Endothelial cell of umbilical vein (primary cell): ENCODE results near the gene PTMA. TPM values are rescaled to one million over a fixed set of nuclear protein-coding genes. Genes with fewer than 3 reads are reported as not detected.
A peak's percentile ranks its signal among the peaks of the same experiment; 100 is the strongest.
"Not testable (repeated sequence)": the region's sequence is repeated elsewhere in the genome, so short reads cannot be mapped to it uniquely, and the experiment has no call there.

ENCODE experiments used
- Bru-seq: library from RNA; stranded (reverse); fragments of 400-500 nt; gene quantifications from one replicate; lab custom pipeline; 2021; lab: Mats Ljungman, UMichigan
- BruChase-seq, 2 experiments: library from RNA; stranded (reverse); fragments of 400-500 nt; gene quantifications; one replicate each; lab custom pipeline; 2021; lab: Mats Ljungman, UMichigan
- BruUV-seq: library from RNA; stranded (reverse); fragments of 400-500 nt; replicated peaks from 2 replicates; lab custom pipeline; 2021; lab: Mats Ljungman, UMichigan
- CTCF ChIA-PET: fragments of 300-600, 350-600 bp; sonication (Branson Sonifier 250); formaldehyde crosslinking; loops from one replicate; lab custom pipeline; 2021; ENCODE audit warnings: antibody characterized with exemption, inconsistent platforms; lab: Charles Lee
- POLR2A ChIA-PET: fragments of 300-600, 350-600 bp; sonication (Branson Sonifier 250); formaldehyde crosslinking; loops from one replicate; lab custom pipeline; 2021; ENCODE audit warnings: antibody characterized with exemption, inconsistent platforms; lab: Charles Lee
- DNase-seq: peaks from one replicate; pipeline ENCODE4 v3.0.0-alpha.2; 2011; ENCODE audit warnings: low read depth, low spot score
- FAIRE-seq: peaks from 2 replicates; lab custom pipeline; 2011; peaks lifted over from hg19 to GRCh38; lab: Jason Lieb, UNC
- H2AFZ ChIP-seq: 2 replicates; pipeline ENCODE4 v1.6.0; 2012; ENCODE audit warnings: low read depth, low read length, control low read depth, inconsistent platforms
- H3K27ac ChIP-seq: 2 replicates; pipeline ENCODE4 v1.5.1; 2011; ENCODE audit warnings: low read depth, mild to moderate bottlenecking, control low read depth, low read length, moderate library complexity; ENCODE audit not compliant: insufficient read depth
- H3K27me3 ChIP-seq, 2 experiments: 2 replicates each; pipeline versions ENCODE4 v1.6.0 to v1.6.1; 2011; ENCODE audit warnings: low read length in 2 of 2, mixed read lengths in 1 of 2; ENCODE audit not compliant: control insufficient read depth in 2 of 2, insufficient read depth in 2 of 2
- H3K36me3 ChIP-seq, 2 experiments: 2 replicates in 1 of 2; 3 replicates in 1 of 2; pipeline ENCODE4 v1.5.1; 2011; ENCODE audit warnings: low read length in 2 of 2, mild to moderate bottlenecking in 1 of 2, moderate library complexity in 1 of 2; ENCODE audit not compliant: control insufficient read depth in 2 of 2, insufficient read depth in 2 of 2; ENCODE audit errors: extremely low read depth in 1 of 2
- H3K4me1 ChIP-seq: 3 replicates; pipeline ENCODE4 v1.5.1; 2011; ENCODE audit warnings: mild to moderate bottlenecking, low read length; ENCODE audit not compliant: control insufficient read depth, insufficient read depth; ENCODE audit errors: extremely low read depth
- H3K4me2 ChIP-seq: 2 replicates; pipeline ENCODE4 v1.6.1; 2011; ENCODE audit warnings: low read length, control low read depth, mixed read lengths; ENCODE audit not compliant: insufficient read depth
- H3K4me3 ChIP-seq, 3 experiments: fragments of 200-600 bp in 1 of 3; sonication (generic), shearing (Covaris generic) in 1 of 3; replicated peaks in 1 of 3; 2 replicates each; pipeline ENCODE4 v1.5.1; 2011 to 2016; ENCODE audit warnings: control low read depth in 3 of 3, low read length in 3 of 3, mild to moderate bottlenecking in 2 of 3, inconsistent platforms in 1 of 3, low read depth in 1 of 3, moderate library complexity in 1 of 3; ENCODE audit not compliant: insufficient read depth in 1 of 3
- H3K79me2 ChIP-seq: 2 replicates; pipeline ENCODE4 v1.6.0; 2012; ENCODE audit warnings: low read length, inconsistent platforms; ENCODE audit not compliant: control insufficient read depth, insufficient read depth
- H3K9ac ChIP-seq: replicated peaks from 2 replicates; pipeline ENCODE3; 2011; ENCODE audit warnings: low read length, control low read depth; ENCODE audit not compliant: insufficient read depth; ENCODE audit errors: extremely low read depth
- H3K9me1 ChIP-seq: replicated peaks from 3 replicates; pipeline ENCODE4 v1.6.0; 2011; ENCODE audit warnings: mild to moderate bottlenecking, low read length; ENCODE audit not compliant: control insufficient read depth, insufficient read depth; ENCODE audit errors: extremely low read depth
- H3K9me3 ChIP-seq: replicated peaks from 2 replicates; pipeline ENCODE4 v1.5.1; 2012; ENCODE audit warnings: low read length, inconsistent platforms; ENCODE audit not compliant: control insufficient read depth, insufficient read depth
- H4K20me1 ChIP-seq: replicated peaks from 2 replicates; pipeline ENCODE3; 2011; ENCODE audit warnings: mild to moderate bottlenecking, low read length; ENCODE audit not compliant: control insufficient read depth, insufficient read depth; ENCODE audit errors: extremely low read depth
- EZH2 ChIP-seq: IDR thresholded peaks from 2 replicates; pipeline ENCODE4 v1.6.1; 2012; ENCODE audit warnings: borderline replicate concordance, low read depth, mild to moderate bottlenecking, moderate library complexity, low read length, inconsistent platforms; ENCODE audit not compliant: severe bottlenecking
- FOS ChIP-seq: IDR thresholded peaks from 2 replicates; pipeline ENCODE4 v1.6.1; 2011; ENCODE audit warnings: mild to moderate bottlenecking, low read length, moderate library complexity, borderline replicate concordance; ENCODE audit not compliant: insufficient read depth
- GATA2 ChIP-seq: IDR thresholded peaks from 2 replicates; pipeline ENCODE4 v1.7.0; 2011; ENCODE audit warnings: low read depth, mild to moderate bottlenecking, moderate library complexity, mixed read lengths, low read length; ENCODE audit not compliant: insufficient read length, insufficient read depth
- JUN ChIP-seq: IDR thresholded peaks from 2 replicates; pipeline ENCODE4 v1.6.1; 2011; ENCODE audit warnings: borderline replicate concordance, low read depth; ENCODE audit not compliant: insufficient read length, insufficient read depth
- MYC ChIP-seq: IDR thresholded peaks from one replicate; pipeline ENCODE4 v1.6.1; 2011; ENCODE audit warnings: mild to moderate bottlenecking, low read depth, low read length
- POLR2A ChIP-seq: IDR thresholded peaks from 2 replicates; pipeline ENCODE4 v1.6.1; 2012; ENCODE audit warnings: low read depth, mild to moderate bottlenecking, control low read depth, low read length
- POLR2AphosphoS5 ChIP-seq: IDR thresholded peaks from 2 replicates; pipeline ENCODE4 v1.6.1; 2012; ENCODE audit warnings: low read depth, mild to moderate bottlenecking, control low read depth, low read length, moderate library complexity; ENCODE audit not compliant: insufficient read depth
- dilution Hi-C: fragments of 300-500 bp; cut with MboI; formaldehyde crosslinking; loops from one replicate; pipeline ENCODE4 v1.15.0; 2019; ENCODE audit warnings: low sequenced_read_pairs; ENCODE audit not compliant: extremely low pct_ligation_motif_present
- intact Hi-C: fragments of 100-400 bp; cut with micrococcal nuclease; formaldehyde crosslinking; loops from one replicate; pipeline ENCODE4 v1.10.0; 2022
- long read RNA-seq: library from polyadenylated mRNA; stranded (forward); transcript quantifications from one replicate; pipeline ENCODE4 v2.0.0, GENCODE V29; 2021
- polyA minus RNA-seq, 3 experiments: library from RNA; depleted of rRNA, polyadenylated mRNA; stranded (reverse); fragments of >200 nt; gene quantifications; 1 replicate in 1 of 3; 2 replicates in 2 of 3; pipeline ENCODE4 v1.2.3, GENCODE V29; 2011
- polyA plus RNA-seq, 4 experiments: library from polyadenylated mRNA; depleted of rRNA in 3 of 4; stranded (reverse) in 3 of 4; unstranded in 1 of 4; fragments of >200 nt; gene quantifications; 2 replicates each; pipeline versions ENCODE4 v1.2.1 to v1.2.3, GENCODE V29; 2011 to 2012; ENCODE audit warnings: missing spikeins in 1 of 4
- total RNA-seq: library from RNA; stranded (reverse); gene quantifications from 2 replicates; pipeline ENCODE4 v1.2.3, GENCODE V29; 2021
- TF ChIP-seq, protein P1 (sequence below): IDR thresholded peaks from 2 replicates; pipeline ENCODE4 v1.6.1; 2011; ENCODE audit not compliant: insufficient read depth, insufficient read length

The PTMA gene, protein sequence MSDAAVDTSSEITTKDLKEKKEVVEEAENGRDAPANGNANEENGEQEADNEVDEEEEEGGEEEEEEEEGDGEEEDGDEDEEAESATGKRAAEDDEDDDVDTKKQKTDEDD
- total RNA-seq (1,418 and 1,488 TPM in 2 replicates), polyA plus RNA-seq (273 and 404 TPM in 2 replicates), polyA minus RNA-seq (229 and 282 TPM in 2 replicates), Bru-seq, nascent RNA (percentile 98 among the genes with signal in this experiment), BruChase-seq, experiment 1, labeled RNA remaining after a 6-hour chase (percentile 100 among the genes with signal in this experiment), BruChase-seq, experiment 2, labeled RNA remaining after a 2-hour chase (percentile 100 among the genes with signal in this experiment)
- 749 and 766 TPM in 2 replicates for polyA plus RNA-seq (2011; cell fraction: cytosol; rRNA removed)
- 329 and 598 TPM in 2 replicates for polyA plus RNA-seq (2011; cell fraction: nucleus; rRNA removed)
- polyA plus RNA-seq (2012), result 1,179 and 1,542 TPM in 2 replicates
- 411 TPM for polyA minus RNA-seq (2011; cell fraction: cytosol; rRNA and poly(A)+ RNA removed)
- polyA minus RNA-seq (2011; cell fraction: nucleus; rRNA and poly(A)+ RNA removed), result 112 and 238 TPM in 2 replicates
- long read RNA-seq, transcript PTMA-202 (5 exons, 1,221 nt), result major isoform, 3,478 of 4,065 reads
- long read RNA-seq, transcript PTMA-201 (5 exons, 1,212 nt), result minor isoform, 375 of 4,065 reads
- long read RNA-seq, partial matches to known transcripts, result 89 of 4,065 reads
- long read RNA-seq, other reads (novel, unspliced or antisense), result 120 of 4,065 reads

DNA sequence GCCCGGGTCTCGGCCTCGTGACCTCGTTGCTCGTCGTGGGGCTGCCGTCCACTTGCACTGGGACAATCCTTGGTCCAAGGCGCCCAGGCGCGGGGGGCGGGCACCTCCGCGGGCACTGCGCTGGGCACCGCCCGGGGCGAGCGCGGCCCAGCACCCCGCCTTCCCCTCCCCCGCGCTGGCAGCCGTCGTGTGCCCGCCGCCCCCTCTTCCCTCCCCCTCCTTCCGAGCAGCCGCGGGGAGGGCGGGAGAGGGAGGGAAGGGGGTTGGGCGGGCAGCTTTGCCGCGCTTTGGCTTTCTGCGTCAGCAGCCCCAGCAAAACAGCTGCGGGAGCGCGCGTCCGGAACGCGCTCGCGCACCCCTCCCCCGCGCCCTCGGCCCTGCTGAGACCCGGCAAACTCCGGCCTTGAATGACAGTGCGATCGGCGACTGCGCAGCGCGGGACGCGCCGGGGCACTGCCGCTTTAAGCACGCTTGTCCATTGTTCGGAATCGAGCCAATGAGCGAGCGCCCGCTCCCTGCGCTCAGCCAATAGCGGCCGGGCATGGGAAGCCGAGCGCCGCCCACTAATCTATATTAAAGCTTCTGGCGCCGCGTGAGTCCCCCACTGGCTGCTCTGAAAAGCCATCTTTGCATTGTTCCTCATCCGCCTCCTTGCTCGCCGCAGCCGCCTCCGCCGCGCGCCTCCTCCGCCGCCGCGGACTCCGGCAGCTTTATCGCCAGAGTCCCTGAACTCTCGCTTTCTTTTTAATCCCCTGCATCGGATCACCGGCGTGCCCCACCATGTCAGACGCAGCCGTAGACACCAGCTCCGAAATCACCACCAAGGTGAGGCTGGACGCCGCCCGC lies at the start of gene PTMA:
PTMA (plus strand) TSS at position 599 of the 846 bp plus-strand sequence; CDS start at position 781, 182 bp downstream.
- FAIRE-seq, result peak; percentile 99
- peaks cover 41% of the 10 kb centered on the region for H3K79me2 ChIP-seq
- H3K4me2 ChIP-seq, result peak within 1 kb of the TSS; percentile 62
- CTCF ChIA-PET, result interaction anchor here (0.7 to 13.8 kb wide), 3 partner anchors 9 to 33 kb away, joined by 3 to 583 read pairs (median 10); no protein-coding TSS in a partner anchor
- dilution Hi-C loops, result no loop called here
- H3K27me3 ChIP-seq, result no peaks in the 10 kb centered on the region
- TF ChIP-seq MYC, result no peak
- TF ChIP-seq FOS, result peak; percentile 15
- TF ChIP-seq, protein P1, sequence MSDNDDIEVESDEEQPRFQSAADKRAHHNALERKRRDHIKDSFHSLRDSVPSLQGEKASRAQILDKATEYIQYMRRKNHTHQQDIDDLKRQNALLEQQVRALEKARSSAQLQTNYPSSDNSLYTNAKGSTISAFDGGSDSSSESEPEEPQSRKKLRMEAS, result peak; percentile 35
- TF ChIP-seq POLR2AphosphoS5, result peak; percentile 91
- no peak for TF ChIP-seq EZH2
- no peak for TF ChIP-seq JUN
- TF ChIP-seq POLR2A, result peak; percentile 98
- no peak for TF ChIP-seq GATA2
- H3K4me3 ChIP-seq, result peak within 1 kb of the TSS; percentile 82 to 98 (median 86)
- H3K9me1 ChIP-seq, result no peaks in the 10 kb centered on the region
- peaks cover 18% of the 10 kb centered on the region for H3K4me1 ChIP-seq
- intact Hi-C loops, result loop anchor here (1.0 to 5.0 kb wide), 6 partner anchors 42 to 196 kb away; partner anchors contain the start of gene PDE6D
- H3K27ac ChIP-seq, result peak within 1 kb of the TSS; percentile 89
- H3K36me3 ChIP-seq, result peaks cover 11% of the 10 kb centered on the region in 2 experiments
- no TSS peak for BruUV-seq
- peak within 1 kb of the TSS; percentile 92 for H2AFZ ChIP-seq
- H3K9ac ChIP-seq, result peak within 1 kb of the TSS; percentile 96
- no peaks in the 10 kb centered on the region for H3K9me3 ChIP-seq
- DNase-seq, result peak; percentile 100
- H4K20me1 ChIP-seq, result no peaks in the 10 kb centered on the region
- POLR2A ChIA-PET, result interaction anchor here (0.7 to 1.6 kb wide), 11 partner anchors 9 to 100 kb away, joined by 3 to 15 read pairs (median 5); no protein-coding TSS in a partner anchor

DNA sequence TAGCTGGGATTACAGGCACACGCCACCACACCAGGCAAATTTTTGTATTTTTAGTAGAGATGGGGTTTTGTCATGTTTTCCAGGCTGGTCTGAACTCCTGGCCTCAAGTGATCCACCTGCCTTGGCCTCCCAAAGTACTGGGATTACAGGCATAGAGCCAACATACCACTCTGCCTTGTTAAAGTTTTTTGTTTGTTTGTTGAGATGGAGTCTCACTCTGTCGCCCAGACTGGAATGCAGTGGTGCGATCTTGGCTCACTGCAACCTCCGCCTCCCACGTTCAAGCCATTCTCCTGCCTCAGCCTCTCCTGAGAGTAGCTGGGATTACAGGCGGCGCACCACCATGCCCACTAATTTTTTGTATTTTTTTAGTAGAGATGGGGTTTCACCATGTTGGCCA lies 48.3 kb upstream of the PTMA start:
- H3K4me2 ChIP-seq, DNase-seq, H3K9me1 ChIP-seq, H3K4me3 ChIP-seq, H3K27ac ChIP-seq, H3K9me3 ChIP-seq, FAIRE-seq, H4K20me1 ChIP-seq, H3K9ac ChIP-seq, H2AFZ ChIP-seq, H3K4me1 ChIP-seq, dilution Hi-C loops, BruUV-seq, H3K79me2 ChIP-seq, H3K36me3 ChIP-seq, intact Hi-C loops, H3K27me3 ChIP-seq: not testable (repeated sequence)
- POLR2A ChIA-PET, result interaction anchor here (1.1 kb wide), 1 partner anchor 46 kb away, joined by 3 read pairs; no protein-coding TSS in a partner anchor
- CTCF ChIA-PET, result interaction anchor here (0.7 to 2.6 kb wide), 2 partner anchors 15 to 47 kb away, joined by 3 to 8 read pairs; no protein-coding TSS in a partner anchor
